ENCODE results near the gene PEX14. TPM values are rescaled to one million over a fixed set of nuclear protein-coding genes. Genes with fewer than 3 reads are reported as not detected.
A peak's percentile ranks its signal among the peaks of the same experiment; 100 is the strongest.

PEX14 gene
- total and polyA plus RNA-seq, 2 donors (not counting 3 experiments of a cell fraction or from before 2014, with no cell fraction given) = 19.5 to 26.5 TPM

DNA sequence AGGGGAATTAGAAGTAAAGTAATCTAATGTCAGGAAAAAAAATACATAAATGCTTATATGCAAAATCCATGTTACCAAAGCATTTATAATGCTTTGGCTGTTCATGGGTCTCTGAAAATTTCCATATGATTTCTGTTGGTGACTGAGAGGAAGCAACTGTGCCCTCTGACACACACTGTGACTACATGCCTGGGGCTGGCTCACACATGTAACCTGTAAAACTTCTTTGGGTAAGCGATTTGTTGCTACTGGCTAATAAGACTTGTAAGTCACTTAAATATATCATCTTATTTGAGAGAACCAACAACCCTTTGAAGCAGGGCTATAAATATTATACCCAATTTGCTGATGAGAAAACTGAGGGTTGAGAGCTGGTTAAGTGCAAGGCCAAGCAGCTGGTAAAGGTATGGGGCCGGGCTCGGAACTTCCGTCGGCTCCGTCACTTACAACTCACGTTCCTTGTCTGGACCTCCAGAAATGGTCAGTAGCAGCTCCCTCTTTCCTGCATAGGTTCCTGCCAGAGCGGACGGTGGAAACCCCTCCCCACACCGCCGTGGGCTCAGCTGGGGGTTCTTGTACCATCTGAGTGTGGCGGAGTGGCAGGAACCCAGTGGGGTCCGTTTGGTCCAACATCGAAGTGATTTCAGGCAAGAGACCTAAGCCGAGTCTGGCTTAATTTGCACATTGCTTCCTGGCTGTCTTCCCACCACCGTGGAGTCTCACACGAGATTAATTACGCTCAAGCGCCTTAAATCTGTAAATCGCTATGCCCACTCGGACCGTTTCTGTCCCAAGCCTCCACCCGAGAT lies 3.1 kb upstream of the PEX14 start:
- ChIA-PET POLR2A (interaction anchor here (0.7 kb wide), 1 partner anchor 28 kb away, joined by 4 read pairs; no protein-coding TSS in a partner anchor), CTCF (interaction anchor here (1.0 to 1.5 kb wide), 2 partner anchors 22 to 42 kb away, joined by 3 read pairs; partner anchors contain the start of gene CENPS)
- intact Hi-C loops (cut with micrococcal nuclease) = loop anchor here (1.0 kb wide), 2 partner anchors 12 to 41 kb away; partner anchors contain the start of gene CENPS
- Histone ChIP-seq H3K4me2 (ENCODE audit: insufficient read depth, low read length) (peak overlapping the region; percentile 76), H4K20me1 (replicated peaks; ENCODE audit: control insufficient read depth, extremely low read depth, insufficient read depth, low read length) (no peaks in the 10 kb centered on the region), H3K9ac (replicated peaks; ENCODE audit: extremely low read depth, insufficient read depth, low read length) (peak overlapping the region; percentile 64), H3K4me1 (ENCODE audit: control insufficient read depth, extremely low read depth, insufficient read depth, low read length) (peaks cover 8% of the 10 kb centered on the region), H3K36me3 (ENCODE audit: control insufficient read depth in 2 of 2, extremely low read depth in 1 of 2, insufficient read depth in 2 of 2, low read length in 2 of 2) (peaks cover 0 to 5% of the 10 kb centered on the region in 2 experiments), H3K4me3 (replicated peaks in 1 of 3; ENCODE audit: insufficient read depth in 1 of 3, low read depth in 1 of 3, low read length in 3 of 3) (peak overlapping the region; percentile 39 to 81 (median 66)), H3K27ac (ENCODE audit: insufficient read depth, low read depth, low read length) (peak overlapping the region; percentile 25), H3K9me1 (replicated peaks; ENCODE audit: control insufficient read depth, extremely low read depth, insufficient read depth, low read length) (no peaks in the 10 kb centered on the region), H3K27me3 (ENCODE audit: control insufficient read depth in 2 of 2, insufficient read depth in 2 of 2, low read length in 2 of 2) (no peaks in the 10 kb centered on the region), H3K9me3 (replicated peaks; ENCODE audit: control insufficient read depth, insufficient read depth, low read length) (no peaks in the 10 kb centered on the region), H3K79me2 (ENCODE audit: control insufficient read depth, insufficient read depth, low read length) (peaks cover 25% of the 10 kb centered on the region), H2AFZ (ENCODE audit: low read depth, low read length) (peak overlapping the region; percentile 79)
- dilution Hi-C loops (cut with MboI; ENCODE audit: extremely low pct_ligation_motif_present, low sequenced_read_pairs) = no loop called here
- DNase-seq (ENCODE audit: low read depth, low spot score) (no peak), FAIRE-seq (no peak)
- TSS peak; percentile 42 for BruUV-seq (replicated peaks)
- no peak for TF ChIP-seq GATA2 (IDR thresholded peaks at IDR 0.05; ENCODE audit: insufficient read depth, insufficient read length, low read depth, low read length)
- no peak for TF ChIP-seq MYC (IDR thresholded peaks at IDR 0.05; ENCODE audit: low read depth, low read length)
- no peak for TF ChIP-seq FOS (IDR thresholded peaks at IDR 0.05; ENCODE audit: borderline replicate concordance, insufficient read depth, low read length)
- TF ChIP-seq POLR2A (IDR thresholded peaks at IDR 0.05; ENCODE audit: low read depth, low read length) = no peak
- no peak for TF ChIP-seq EZH2 (IDR thresholded peaks at IDR 0.05; ENCODE audit: borderline replicate concordance, low read depth, low read length, severe bottlenecking)
- TF ChIP-seq JUN (IDR thresholded peaks at IDR 0.05; ENCODE audit: borderline replicate concordance, insufficient read depth, insufficient read length, low read depth) = no peak
- TF ChIP-seq, protein P1, sequence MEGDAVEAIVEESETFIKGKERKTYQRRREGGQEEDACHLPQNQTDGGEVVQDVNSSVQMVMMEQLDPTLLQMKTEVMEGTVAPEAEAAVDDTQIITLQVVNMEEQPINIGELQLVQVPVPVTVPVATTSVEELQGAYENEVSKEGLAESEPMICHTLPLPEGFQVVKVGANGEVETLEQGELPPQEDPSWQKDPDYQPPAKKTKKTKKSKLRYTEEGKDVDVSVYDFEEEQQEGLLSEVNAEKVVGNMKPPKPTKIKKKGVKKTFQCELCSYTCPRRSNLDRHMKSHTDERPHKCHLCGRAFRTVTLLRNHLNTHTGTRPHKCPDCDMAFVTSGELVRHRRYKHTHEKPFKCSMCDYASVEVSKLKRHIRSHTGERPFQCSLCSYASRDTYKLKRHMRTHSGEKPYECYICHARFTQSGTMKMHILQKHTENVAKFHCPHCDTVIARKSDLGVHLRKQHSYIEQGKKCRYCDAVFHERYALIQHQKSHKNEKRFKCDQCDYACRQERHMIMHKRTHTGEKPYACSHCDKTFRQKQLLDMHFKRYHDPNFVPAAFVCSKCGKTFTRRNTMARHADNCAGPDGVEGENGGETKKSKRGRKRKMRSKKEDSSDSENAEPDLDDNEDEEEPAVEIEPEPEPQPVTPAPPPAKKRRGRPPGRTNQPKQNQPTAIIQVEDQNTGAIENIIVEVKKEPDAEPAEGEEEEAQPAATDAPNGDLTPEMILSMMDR (IDR thresholded peaks at IDR 0.05; ENCODE audit: extremely low read depth in 1 of 2, insufficient read depth in 1 of 2, low read depth in 1 of 2, low read length in 2 of 2) = no peak
- TF ChIP-seq, protein P2, sequence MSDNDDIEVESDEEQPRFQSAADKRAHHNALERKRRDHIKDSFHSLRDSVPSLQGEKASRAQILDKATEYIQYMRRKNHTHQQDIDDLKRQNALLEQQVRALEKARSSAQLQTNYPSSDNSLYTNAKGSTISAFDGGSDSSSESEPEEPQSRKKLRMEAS (IDR thresholded peaks at IDR 0.05; ENCODE audit: insufficient read depth, insufficient read length) = no peak
- TF ChIP-seq POLR2AphosphoS5 (IDR thresholded peaks at IDR 0.05; ENCODE audit: insufficient read depth, low read depth, low read length) = no peak

Measured in endothelial cell of umbilical vein (primary cell).